HCT116 (cell line): ENCODE data around the gene CMTM6. TPM values are rescaled to one million over a fixed set of nuclear protein-coding genes. Genes with fewer than 3 reads are reported as not detected.

Source experiments
- ATAC-seq: fragments of 200-7000 bp; cut with Tn5 transposase; 2 replicates; pipeline ENCODE4 v1.9.1; 2020; ENCODE audit warnings: mild to moderate bottlenecking, moderate library complexity
- BruUV-seq: library from RNA; stranded (reverse); fragments of 400-500 nt; replicated peaks from 2 replicates; lab custom pipeline; 2021; lab: Mats Ljungman, UMichigan
- CTCF ChIA-PET: fragments of 300-600 bp; sonication (Branson Sonifier 250); formaldehyde crosslinking; loops from one replicate; lab custom pipeline; 2021; ENCODE audit warnings: antibody characterized with exemption; lab: Charles Lee
- POLR2A ChIA-PET: fragments of 300-600, 350-600 bp; sonication (Branson Sonifier 250); formaldehyde crosslinking; loops from one replicate; lab custom pipeline; 2021; ENCODE audit warnings: antibody characterized with exemption; lab: Charles Lee
- RAD21 ChIA-PET, 2 experiments: fragments of 300-600 bp; sonication (Branson Sonifier 250); formaldehyde crosslinking; loops; one replicate each; lab custom pipeline; 2023; ENCODE audit warnings: low total read pairs in 2 of 2; ENCODE audit not compliant: uncharacterized antibody in 2 of 2, unreplicated experiment in 2 of 2, low non-redundant PET in 1 of 2; lab: Charles Lee
- DNase-seq: peaks from one replicate; pipeline ENCODE4 v3.0.0-alpha.2; 2010; ENCODE audit warnings: low read depth, low spot score
- H2AFZ ChIP-seq: fragments of 200-600 bp; shearing (Covaris generic), sonication (generic); 2 replicates; pipeline ENCODE4 v1.6.1; 2017; ENCODE audit warnings: low read depth, mixed run types, mixed read lengths, antibody characterized with exemption, low read length; ENCODE audit not compliant: poor library complexity, severe bottlenecking
- H3K27ac ChIP-seq: 2 replicates; pipeline ENCODE4 v1.5.1; 2012; ENCODE audit warnings: low read depth, low read length
- H3K27me3 ChIP-seq: fragments of 200-600 bp; sonication (generic); 2 replicates; pipeline ENCODE4 v1.6.1; 2016; ENCODE audit warnings: mixed run types, low read length, mixed read lengths; ENCODE audit not compliant: insufficient read depth
- H3K36me3 ChIP-seq, 2 experiments: fragments of 200-500 bp in 1 of 2; fragments of 200-600 bp in 1 of 2; sonication (Bioruptor generic) in 1 of 2; sonication (generic) in 1 of 2; 2 replicates each; pipeline versions ENCODE4 v1.5.1 to v1.6.1; 2014 to 2016; ENCODE audit warnings: low read length in 2 of 2, inconsistent platforms in 1 of 2, mixed read lengths in 1 of 2, mixed run types in 1 of 2; ENCODE audit not compliant: insufficient read depth in 2 of 2, control insufficient read depth in 1 of 2
- H3K4me1 ChIP-seq, 2 experiments: fragments of 200-600 bp in 1 of 2; sonication (generic) in 1 of 2; 2 replicates each; pipeline versions ENCODE4 v1.5.1 to v1.6.1; 2012 to 2017; ENCODE audit warnings: low read length in 2 of 2, inconsistent platforms in 1 of 2, mild to moderate bottlenecking in 1 of 2, mixed read lengths in 1 of 2, mixed run types in 1 of 2, moderate library complexity in 1 of 2; ENCODE audit not compliant: insufficient read depth in 2 of 2, control insufficient read depth in 1 of 2
- H3K4me2 ChIP-seq: fragments of 200-600 bp; sonication (generic); 2 replicates; pipeline ENCODE4 v1.6.1; 2017; ENCODE audit warnings: mixed run types, low read length, mixed read lengths
- H3K4me3 ChIP-seq, 2 experiments: fragments of 200-600 bp in 1 of 2; sonication (generic) in 1 of 2; replicated peaks in 1 of 2; 2 replicates each; pipeline ENCODE4 v1.5.1; 2011 to 2016; ENCODE audit warnings: low read length in 2 of 2, control low read depth in 1 of 2, low read depth in 1 of 2, mild to moderate bottlenecking in 1 of 2, mixed read lengths in 1 of 2, mixed run types in 1 of 2
- H3K79me2 ChIP-seq: fragments of 200-600 bp; sonication (generic); 2 replicates; pipeline ENCODE4 v1.6.1; 2017; ENCODE audit warnings: mild to moderate bottlenecking, mixed run types, low read length, moderate library complexity, mixed read lengths; ENCODE audit not compliant: insufficient read depth
- H3K9ac ChIP-seq: fragments of 200-600 bp; sonication (generic); 2 replicates; pipeline ENCODE4 v1.6.1; 2016; ENCODE audit warnings: low read length, mixed read lengths
- H3K9me2 ChIP-seq: fragments of 200-600 bp; sonication (generic), shearing (Covaris generic); 2 replicates; pipeline ENCODE4 v1.6.1; 2017; ENCODE audit warnings: mixed run types, mild to moderate bottlenecking, moderate library complexity; ENCODE audit not compliant: insufficient read depth
- H3K9me3 ChIP-seq, 2 experiments: fragments of 200-500 bp in 1 of 2; fragments of 200-600 bp in 1 of 2; sonication (Bioruptor generic) in 1 of 2; sonication (generic) in 1 of 2; 2 replicates each; pipeline ENCODE4 v1.6.1; 2014 to 2017; ENCODE audit warnings: low read length in 2 of 2, mixed read lengths in 2 of 2, inconsistent platforms in 1 of 2, low read depth in 1 of 2, mild to moderate bottlenecking in 1 of 2, mixed run types in 1 of 2, moderate library complexity in 1 of 2; ENCODE audit not compliant: control insufficient read depth in 1 of 2, insufficient read depth in 1 of 2
- H4K20me1 ChIP-seq: fragments of 200-600 bp; sonication (generic), shearing (Covaris generic); 2 replicates; pipeline ENCODE4 v1.6.1; 2017; ENCODE audit warnings: mixed run types, mild to moderate bottlenecking, moderate library complexity; ENCODE audit not compliant: insufficient read depth
- ATF3 ChIP-seq: IDR thresholded peaks from 2 replicates; pipeline ENCODE4 v1.6.1; 2012
- CEBPB ChIP-seq: IDR thresholded peaks from 2 replicates; pipeline ENCODE4 v1.6.1; 2012; ENCODE audit warnings: low read depth
- EGR1 ChIP-seq: IDR thresholded peaks from 2 replicates; pipeline ENCODE4 v1.6.1; 2012; ENCODE audit warnings: low read depth
- ELF1 ChIP-seq: IDR thresholded peaks from 2 replicates; pipeline ENCODE4 v1.6.1; 2012; ENCODE audit warnings: low read depth, borderline replicate concordance
- EZH2phosphoT487 ChIP-seq: fragments of 200-600 bp; IDR thresholded peaks from 2 replicates; pipeline ENCODE4 v1.6.1; 2018; ENCODE audit warnings: antibody characterized with exemption, borderline replicate concordance
- JUND ChIP-seq: IDR thresholded peaks from 2 replicates; pipeline ENCODE4 v1.6.1; 2012
- MAX ChIP-seq: IDR thresholded peaks from 2 replicates; pipeline ENCODE4 v1.6.1; 2012
- POLR2A ChIP-seq: IDR thresholded peaks from 2 replicates; pipeline ENCODE4 v1.7.0; 2011; ENCODE audit warnings: borderline replicate concordance; ENCODE audit not compliant: insufficient read depth, insufficient read length; ENCODE audit errors: extremely low read depth
- POLR2AphosphoS5 ChIP-seq: IDR thresholded peaks from 2 replicates; pipeline ENCODE4 v1.6.1; 2011; ENCODE audit warnings: mild to moderate bottlenecking, low read depth, low read length, moderate library complexity
- RAD21 ChIP-seq: IDR thresholded peaks from 2 replicates; pipeline ENCODE4 v1.6.1; 2012; ENCODE audit warnings: low read depth, mild to moderate bottlenecking
- REST ChIP-seq: IDR thresholded peaks from 2 replicates; pipeline ENCODE4 v1.6.1; 2012; ENCODE audit warnings: low read depth
- SRF ChIP-seq: IDR thresholded peaks from 2 replicates; pipeline ENCODE4 v1.6.1; 2012; ENCODE audit warnings: low read depth
- TCF7L2 ChIP-seq: IDR thresholded peaks from 2 replicates; pipeline ENCODE4 v1.7.0; 2011; ENCODE audit warnings: borderline replicate concordance, inconsistent platforms; ENCODE audit not compliant: insufficient read depth, insufficient read length; ENCODE audit errors: extremely low read depth
- YY1 ChIP-seq: IDR thresholded peaks from 2 replicates; pipeline ENCODE4 v1.6.1; 2011; ENCODE audit warnings: low read length, low read depth, moderate library complexity, mild to moderate bottlenecking; ENCODE audit not compliant: insufficient replicate concordance; ENCODE audit errors: extremely low read depth
- ZBTB33 ChIP-seq: IDR thresholded peaks from 2 replicates; pipeline ENCODE4 v1.6.1; 2011; ENCODE audit warnings: mild to moderate bottlenecking, low read length, moderate library complexity; ENCODE audit not compliant: insufficient replicate concordance; ENCODE audit errors: extremely low read depth
- ZFX ChIP-seq: fragments of 450-650 bp; IDR thresholded peaks from 2 replicates; pipeline ENCODE4 v1.6.1; 2017
- ZNF274 ChIP-seq: fragments of 200-500 bp; sonication (Bioruptor generic); IDR thresholded peaks from 2 replicates; pipeline ENCODE4 v1.6.1; 2014; ENCODE audit warnings: mild to moderate bottlenecking, low read depth, low read length, inconsistent platforms
- intact Hi-C: fragments of 100-400 bp; cut with micrococcal nuclease; formaldehyde crosslinking; loops from 2 replicates; pipeline ENCODE4 v1.10.0; 2022
- total RNA-seq: library from RNA; stranded (reverse); gene quantifications from one replicate; pipeline ENCODE4 v1.2.1, GENCODE V29; 2021; ENCODE audit not compliant: unreplicated experiment

Gene CMTM6
- total RNA-seq, 1 experiment from 2014 or later: 41.1 TPM

- no peak for TF ChIP-seq ATF3
- no peak for TF ChIP-seq EGR1
- TF ChIP-seq RAD21: no peak
- no peak for TF ChIP-seq TCF7L2
- no peak for TF ChIP-seq ZNF274
- no peak for TF ChIP-seq SRF
- TF ChIP-seq YY1: no peak
- TF ChIP-seq ZFX: no peak
- no peak for TF ChIP-seq JUND
- TF ChIP-seq, all 23 proteins: peak for 0
Measured at GRCh38 chr3:32501783-32502117, 902 bp downstream of the CMTM6 start (continued).

GRCh38 chr3:32500880-32501782, 1.5 kb downstream of the CMTM6 start:
- Histone ChIP-seq H3K9me2 (no peaks in the 10 kb centered on the region), H3K9ac (peak overlapping the region; percentile 78), H3K79me2 (peaks cover 26% of the 10 kb centered on the region), H3K27me3 (no peaks in the 10 kb centered on the region), H3K4me1 (peaks cover 8 to 17% of the 10 kb centered on the region in 2 experiments; a peak in 3 of 4 replicates), H3K9me3 (no peaks in the 10 kb centered on the region), H3K4me2 (peak overlapping the region; percentile 91), H2AFZ (no peak overlapping the region), H4K20me1 (peaks cover 3% of the 10 kb centered on the region; the same call in 1 of the 2 replicates), H3K27ac (no peak overlapping the region), H3K36me3 (no peaks in the 10 kb centered on the region), H3K4me3 (peak overlapping the region; percentile 89 to 90)
- no peak for DNase-seq
- ChIA-PET CTCF (no interaction called here), RAD21 (no interaction called here), POLR2A (no interaction called here)
- intact Hi-C loops: no loop called here
- no peak for TF ChIP-seq POLR2AphosphoS5
- no peak for TF ChIP-seq TCF7L2
- TF ChIP-seq MAX: no peak
- TF ChIP-seq POLR2A: no peak
- TF ChIP-seq CEBPB: no peak
- no peak for TF ChIP-seq EZH2phosphoT487
- no peak for TF ChIP-seq EGR1
- no peak for TF ChIP-seq REST
- TF ChIP-seq ZBTB33: no peak
- TF ChIP-seq RAD21: no peak
- no peak for TF ChIP-seq ELF1
- ATAC-seq: no peak
- BruUV-seq: TSS peak; percentile 58
